Measurements from ENCODE around the gene KCNQ1.

The KCNQ1 gene

DNA sequence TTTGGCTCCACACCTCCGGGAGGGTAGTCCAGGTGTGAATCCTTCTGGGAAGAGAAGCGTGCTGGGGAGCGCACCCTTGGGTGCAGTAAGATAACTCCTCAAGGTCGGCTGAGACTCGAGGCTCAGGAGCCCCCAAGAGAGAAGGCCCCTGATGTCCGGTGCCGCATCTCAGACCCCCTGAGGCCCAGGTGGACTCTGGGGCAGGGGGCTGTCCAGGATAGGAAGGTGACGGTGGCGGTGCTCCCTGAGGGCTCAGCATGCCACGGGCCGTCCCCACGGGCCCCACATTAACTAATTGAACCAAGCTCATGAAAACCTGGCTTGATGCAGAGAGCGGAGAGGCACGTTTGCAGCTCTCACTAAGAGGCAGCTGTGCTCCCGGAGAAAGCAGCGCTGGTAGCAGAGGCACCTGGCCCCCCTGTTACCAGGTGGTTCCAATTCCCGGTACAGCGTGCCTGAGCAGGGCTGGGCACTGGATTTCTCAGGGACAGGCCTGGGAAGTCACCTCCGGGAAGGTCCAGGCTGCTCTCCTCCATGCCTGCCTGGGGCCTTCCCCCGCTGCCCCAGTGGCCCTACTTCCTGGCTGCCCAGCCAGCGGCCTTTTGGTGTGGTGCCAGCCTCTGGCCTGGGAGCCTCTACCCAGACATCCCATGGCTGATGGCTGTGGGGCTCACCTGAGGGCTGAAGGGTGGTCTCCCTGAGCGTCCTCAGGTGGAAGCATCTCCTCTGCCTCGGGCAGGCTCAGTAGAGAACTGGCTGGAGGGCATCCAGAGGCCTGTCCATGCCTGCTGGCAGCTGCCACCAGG, 1.1 kb downstream of the KCNQ1 start:
- DNase-seq: no peak

GRCh38 chr11:2446590-2447252, 1.9 kb downstream of the KCNQ1 start:
- peak; percentile 21 for DNase-seq

DNA sequence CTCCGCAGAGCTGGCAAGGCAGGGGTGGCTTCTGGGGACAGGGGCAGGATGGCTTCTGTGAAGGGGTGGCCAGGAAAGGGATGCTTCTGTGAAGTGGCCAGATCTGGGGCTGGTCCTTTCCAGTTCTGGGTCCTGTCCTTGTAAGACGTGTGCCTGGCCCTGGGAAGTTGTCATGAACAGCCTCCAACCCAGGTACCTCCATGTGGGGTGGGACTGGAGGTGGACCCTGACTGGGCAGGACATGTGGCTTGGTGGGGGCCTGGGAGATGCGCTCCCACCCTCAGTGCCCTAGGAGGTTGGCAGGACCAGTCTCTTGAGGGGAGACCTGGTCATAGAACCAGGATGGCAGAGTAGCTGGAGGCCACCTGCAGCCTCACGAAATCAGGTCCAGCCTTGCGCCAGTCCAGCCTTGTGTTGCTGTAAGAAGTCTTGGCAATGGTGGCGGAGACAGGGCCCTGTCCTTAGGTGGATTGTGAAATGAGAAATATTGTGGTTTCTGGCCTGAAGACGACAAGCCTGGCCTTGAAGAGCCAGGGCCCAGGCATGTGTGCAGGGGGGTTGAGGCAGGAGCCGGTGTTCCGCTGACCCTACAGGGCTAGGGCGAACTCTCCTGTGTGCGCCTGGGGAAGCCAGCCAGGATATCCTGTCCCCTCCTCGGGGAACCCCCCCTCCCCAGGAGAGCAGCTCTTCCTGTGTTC, 2.6 kb downstream of the KCNQ1 start:
- DNase-seq: no peak

GRCh38 chr11:2447951-2448650, 3.3 kb downstream of the KCNQ1 start:
- no peak for DNase-seq

DNA sequence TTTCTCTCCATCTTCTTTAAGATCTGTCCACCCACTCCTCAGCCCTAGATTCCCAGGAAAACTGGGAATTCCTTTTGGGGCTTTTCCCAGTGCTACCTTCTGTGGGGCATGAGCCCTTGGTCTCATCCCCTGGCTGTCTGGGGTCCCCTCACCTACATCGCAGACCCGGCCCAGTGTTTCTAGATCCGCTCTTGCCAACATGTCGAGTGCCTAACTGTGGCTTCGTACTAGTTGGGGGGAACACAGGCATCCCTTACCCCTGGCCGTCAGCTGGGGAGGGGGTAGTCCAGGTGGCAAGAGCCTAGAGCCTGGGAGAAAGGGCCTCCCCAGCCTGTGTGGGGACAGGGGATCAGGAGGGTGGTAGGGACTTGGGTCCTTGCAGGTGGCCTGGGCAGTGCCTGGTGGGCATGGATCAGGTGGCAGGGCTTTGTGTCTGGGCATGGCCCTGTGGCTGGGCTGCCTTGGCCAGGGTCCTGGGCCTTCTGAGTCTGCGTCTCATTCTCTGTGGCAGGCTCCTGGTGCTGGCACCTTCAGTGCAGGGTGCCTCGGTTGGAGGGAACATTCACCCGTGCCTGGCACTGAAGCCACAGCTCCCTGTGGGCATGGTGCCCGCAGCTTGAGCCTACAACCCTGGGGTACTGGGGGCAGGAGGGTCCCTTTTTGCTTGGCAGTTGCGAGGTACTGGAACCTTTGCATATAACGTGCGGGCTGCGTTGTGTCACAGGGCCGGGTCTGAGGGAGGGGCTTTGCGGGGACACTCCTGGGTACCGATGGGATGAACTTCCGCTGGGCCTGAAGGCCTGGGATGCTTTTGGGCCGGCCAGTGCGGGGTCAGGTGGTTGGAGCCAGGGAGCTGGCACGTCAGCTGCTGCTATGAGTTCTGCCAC, 4.1 kb downstream of the KCNQ1 start:
- no peak for DNase-seq

DNA sequence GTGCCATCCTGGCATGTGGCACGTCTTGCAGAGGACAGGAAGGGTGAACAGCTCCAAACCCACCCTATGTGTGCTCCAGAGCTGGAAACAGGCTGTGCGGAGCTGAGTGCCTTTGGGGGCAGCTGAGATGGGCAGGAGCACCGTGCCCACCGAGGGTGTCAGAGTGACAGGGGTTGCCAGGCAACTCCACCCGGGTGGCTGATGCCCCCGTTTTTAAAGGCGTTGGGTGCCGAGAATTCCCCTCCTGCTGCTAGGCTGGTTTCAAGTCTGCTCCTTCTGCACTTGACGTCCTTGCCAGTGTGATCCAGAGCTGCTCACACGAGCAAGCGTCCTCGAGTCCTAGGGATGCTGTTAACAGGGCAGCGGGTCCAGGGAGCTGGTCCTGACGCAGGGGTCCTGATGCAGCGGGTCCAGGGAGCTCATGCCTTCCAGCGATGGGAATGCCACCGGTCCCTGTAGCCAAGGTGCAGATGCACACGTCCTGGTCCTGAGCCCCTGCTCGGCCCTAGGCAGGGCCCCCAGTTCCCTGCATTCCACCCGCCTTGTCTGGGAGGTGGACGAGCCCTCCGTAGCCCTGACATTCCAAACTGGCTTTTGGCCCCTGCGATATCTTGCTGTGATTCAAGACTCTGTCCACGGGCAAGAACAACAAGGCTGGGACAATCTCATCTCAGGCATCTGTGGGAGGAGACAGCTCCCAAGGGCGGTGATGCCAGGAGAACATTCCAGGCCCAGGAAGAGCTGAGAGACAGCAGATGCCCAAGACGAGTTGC, 4.9 kb downstream of the KCNQ1 start:
- no peak for DNase-seq

DNA sequence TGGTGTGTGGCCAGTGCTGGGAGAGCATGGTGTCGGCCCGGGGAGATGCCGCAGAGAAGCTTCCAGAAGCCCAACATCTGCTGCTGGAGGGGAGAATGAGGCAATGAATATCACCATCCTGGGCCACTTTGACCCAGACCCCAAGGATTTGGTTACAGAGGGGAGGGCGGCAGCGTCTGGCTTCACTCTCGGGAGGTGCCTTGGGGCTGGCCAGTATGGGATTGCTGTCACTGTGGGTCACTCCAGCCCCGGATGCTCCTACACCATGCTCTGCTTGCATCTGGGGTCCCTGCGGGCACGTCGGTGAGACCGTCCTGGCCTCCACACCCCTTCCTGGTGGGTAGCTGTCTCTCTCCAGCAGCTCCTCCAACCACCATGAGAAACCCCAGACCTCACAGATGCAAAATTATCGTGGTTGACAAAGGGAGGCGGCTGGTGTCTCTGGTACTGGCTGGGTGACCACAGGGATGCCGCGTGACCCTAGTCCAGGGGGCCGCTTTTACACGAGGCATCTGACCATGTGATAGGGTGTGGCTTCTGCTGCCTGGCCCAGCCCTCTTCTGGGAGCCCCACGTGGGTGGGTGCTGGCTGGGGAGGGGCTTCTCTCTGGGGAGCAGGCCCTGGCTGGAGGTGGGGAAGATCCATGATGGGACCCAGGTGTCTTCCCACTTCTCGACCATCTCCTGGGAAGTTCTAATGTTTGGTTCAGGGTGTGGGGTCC, 5.7 kb downstream of the KCNQ1 start:
- no peak for DNase-seq

DNA sequence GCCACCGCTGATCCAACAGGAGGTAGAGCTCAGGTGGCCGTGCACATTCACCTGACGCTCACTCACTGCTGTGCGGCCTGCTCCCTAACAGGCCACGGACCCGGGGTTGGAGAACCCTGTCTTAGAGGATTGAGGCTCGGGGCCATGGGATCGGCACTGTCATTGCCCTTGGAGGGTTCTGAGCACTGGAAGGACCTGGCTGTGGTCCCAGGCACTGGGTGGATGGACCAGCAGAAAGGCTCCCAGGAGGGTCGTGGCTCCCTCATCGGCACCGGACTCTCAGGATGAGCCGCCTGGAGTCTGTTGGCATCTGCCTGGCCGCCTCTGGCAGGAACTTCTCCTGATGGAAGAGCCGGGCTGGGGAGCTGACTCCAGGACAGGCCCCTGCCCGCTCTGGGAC, 6.5 kb downstream of the KCNQ1 start:
- no peak for DNase-seq

GRCh38 chr11:2451916-2452315, 7.1 kb downstream of the KCNQ1 start:
- no peak for DNase-seq

GRCh38 chr11:2452321-2453012, 7.7 kb downstream of the KCNQ1 start:
- DNase-seq: no peak

DNA sequence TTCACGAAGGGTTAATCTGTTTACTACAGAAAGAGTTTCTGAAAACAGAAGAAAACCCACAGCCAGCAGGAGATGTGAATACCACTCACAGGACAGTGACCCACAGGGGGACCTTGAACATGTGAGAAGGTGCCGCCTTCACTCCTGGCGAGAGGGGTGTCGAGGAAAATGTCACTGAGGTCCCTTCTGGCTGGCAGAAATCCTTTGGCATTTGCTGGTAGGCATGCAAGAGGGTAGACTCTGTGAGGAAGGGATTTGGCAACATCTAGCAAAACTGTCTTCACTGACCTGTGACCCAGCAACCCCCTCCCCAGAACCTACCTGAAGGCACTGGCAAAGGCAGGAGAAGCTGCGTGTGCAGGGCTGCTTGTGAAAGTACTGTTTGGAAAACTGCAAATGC, 8.6 kb downstream of the KCNQ1 start:
- DNase-seq: no peak

DNA sequence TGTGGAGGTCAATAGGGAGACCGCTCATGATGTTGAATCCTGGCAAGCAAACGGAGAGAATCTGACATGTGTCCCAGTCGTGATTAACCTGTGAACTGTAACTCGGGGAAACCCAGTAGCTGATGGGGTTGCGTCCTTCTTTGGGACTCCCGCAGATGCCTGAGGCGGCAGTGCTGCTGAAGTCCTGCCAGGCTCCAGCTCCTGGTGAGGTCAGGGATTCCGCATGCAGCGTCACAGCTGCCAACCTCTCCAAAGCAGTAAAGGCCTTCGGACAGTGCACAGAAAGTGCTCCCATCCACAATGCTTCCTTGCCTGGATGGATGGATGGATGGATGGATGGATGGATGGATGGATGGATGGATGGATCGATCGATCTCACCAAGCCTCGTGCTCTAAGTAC, 13.5 kb downstream of the KCNQ1 start:
- no peak for DNase-seq

DNA sequence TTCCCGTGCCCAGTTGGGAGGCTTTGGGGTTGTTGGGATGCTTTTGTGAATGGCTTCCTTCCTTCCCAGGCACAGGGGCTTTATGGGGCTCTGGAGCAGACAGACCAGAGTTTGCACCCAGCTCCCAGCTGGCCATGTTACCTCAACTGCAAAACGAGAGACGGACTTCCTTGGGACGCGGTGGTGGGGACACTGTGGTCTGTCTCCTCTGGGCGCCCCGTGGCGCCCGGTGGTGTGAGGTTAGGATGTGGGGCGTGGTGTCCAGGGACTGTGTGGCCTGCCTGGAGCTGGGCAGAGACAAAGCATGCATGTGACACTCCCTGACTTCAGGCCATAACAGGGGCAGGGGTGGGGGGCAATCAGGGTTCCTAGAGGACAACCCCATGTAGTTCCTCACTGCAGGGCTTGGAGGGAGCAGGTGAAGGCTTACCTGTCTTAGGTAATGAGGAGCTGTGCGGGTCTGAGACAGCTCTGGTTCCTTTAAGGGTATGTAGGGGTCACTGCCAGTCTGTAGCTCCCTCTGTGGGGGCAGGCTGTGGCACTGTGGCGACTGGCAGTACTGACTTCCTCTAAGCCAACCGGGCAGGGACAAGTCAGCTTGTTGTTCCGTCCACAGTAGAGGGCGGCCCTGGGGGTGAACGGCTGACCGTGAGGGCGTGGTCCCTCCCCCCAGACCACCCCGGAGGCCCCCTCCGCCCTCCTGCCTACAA, 14.4 kb downstream of the KCNQ1 start:
- DNase-seq: no peak

GRCh38 chr11:2459796-2460531, 15.2 kb downstream of the KCNQ1 start:
- DNase-seq: no peak

DNA sequence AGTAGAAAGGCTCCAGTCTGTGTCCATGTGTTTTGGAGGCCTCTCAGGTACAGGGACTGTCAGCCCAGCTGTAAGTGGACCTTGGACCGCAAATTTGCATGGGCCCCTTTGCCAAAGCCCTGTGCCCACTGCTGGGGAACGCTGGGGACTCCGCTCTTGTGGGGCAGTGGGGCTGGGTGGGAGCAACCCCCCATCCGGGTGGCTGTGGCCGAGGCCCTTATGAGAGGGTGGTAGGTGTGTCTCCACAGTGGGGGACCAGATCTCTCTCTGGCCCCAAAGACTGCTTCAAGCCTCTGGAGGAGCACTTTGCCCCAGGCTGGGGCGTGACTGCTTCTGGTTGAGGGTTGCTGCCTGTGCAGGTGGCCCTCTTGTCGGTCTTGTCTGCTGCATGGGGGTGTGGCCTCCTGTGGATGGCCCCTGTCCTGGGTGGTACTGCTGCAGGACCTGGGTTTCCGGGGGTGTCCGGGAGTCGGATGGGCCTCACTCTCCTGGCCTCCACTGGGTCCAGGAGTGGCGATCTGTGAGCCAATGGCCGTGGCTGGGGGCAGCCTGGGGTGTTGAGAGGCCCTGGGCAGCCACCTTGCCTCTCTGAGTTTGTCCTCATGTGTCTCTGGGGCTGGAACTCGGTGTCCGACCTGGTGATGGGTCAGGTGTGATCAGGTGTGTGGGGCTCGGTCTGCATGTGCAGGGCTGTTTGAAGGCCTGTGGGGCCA, 15.9 kb downstream of the KCNQ1 start:
- no peak for DNase-seq

DNA sequence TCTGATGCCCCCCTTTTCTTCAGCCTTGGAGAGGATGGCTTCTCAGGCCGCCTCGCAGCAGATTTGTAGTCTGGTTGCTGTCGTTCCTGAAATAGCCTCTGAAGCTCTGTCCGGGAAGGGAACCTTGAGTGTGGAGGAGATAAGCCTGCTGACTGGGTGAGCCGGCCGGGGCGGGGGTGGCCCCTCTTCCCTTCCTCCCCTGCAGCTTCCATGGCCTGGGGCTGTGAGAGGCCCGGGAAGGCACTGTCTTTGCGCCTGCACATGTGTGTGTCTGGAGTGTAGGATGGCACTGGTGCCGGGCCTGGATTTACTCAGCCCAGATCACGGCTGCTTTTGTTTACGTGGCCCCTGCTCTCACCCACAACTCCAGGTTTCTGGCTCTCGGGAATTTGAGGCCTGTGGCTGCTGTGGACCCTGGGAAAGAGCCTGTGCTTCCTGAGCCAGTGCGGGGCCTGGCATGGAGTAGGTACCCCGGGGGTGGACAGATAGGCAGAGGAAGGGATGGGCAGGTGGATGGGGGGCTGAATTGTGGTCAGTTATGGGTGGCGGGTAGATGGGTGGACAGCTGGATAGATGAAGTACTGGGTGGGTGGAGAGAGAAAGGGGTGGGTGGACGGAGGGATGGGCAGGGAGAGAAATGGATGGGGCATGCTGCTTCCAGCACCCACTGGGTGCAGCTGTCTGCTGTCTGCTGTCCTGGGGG, 16.6 kb downstream of the KCNQ1 start:
- no peak for DNase-seq

GRCh38 chr11:2461956-2462542, 17.2 kb downstream of the KCNQ1 start:
- no peak for DNase-seq
